CD4-positive, alpha-beta T cell treated with Interferon alpha-2 for 1 hour (primary cell): ENCODE data around the gene COLEC12.

Source experiments
- DNase-seq, 2 donors: peaks; one replicate each; pipeline ENCODE4 v3.0.0-alpha.2; 2020 to 2022

Gene COLEC12

GRCh38 chr18:267380-267687 is 233.2 kb downstream of the COLEC12 start:
- DNase-seq, result no peak
